ENCODE results near the gene GARIN1A.
"Not testable (repeated sequence)": the region's sequence is repeated elsewhere in the genome, so short reads cannot be mapped to it uniquely, and the experiment has no call there.

GARIN1A gene

GRCh38 chr7:128671992-128672391 lies at the start of gene GARIN1A:
Gene GARIN1A, plus strand, starts transcription at chr7:128672292. Its CDS starts 106 bp downstream, at chr7:128672398.
- DNase-seq: no peak

DNA sequence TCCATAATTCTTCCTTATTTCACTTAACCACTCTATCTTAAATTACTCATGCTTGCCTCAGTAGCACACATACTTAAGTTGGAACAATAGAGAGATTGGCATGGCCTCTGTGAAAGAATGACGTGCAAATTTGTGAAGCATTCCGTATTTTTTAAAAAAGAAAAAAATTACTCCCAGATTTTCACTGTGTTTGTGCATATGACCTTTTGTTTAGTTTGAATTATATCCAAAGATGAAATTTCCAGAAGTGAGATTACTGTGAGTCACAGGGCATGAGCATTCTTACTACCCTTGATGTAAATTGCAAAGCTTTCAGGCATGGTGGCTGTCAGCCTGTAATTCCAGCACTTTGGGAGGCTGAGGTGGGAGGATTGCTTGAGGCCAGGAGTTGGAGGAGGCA lies 45.0 kb upstream of the GARIN1A start:
- not testable (repeated sequence) for DNase-seq

DNA sequence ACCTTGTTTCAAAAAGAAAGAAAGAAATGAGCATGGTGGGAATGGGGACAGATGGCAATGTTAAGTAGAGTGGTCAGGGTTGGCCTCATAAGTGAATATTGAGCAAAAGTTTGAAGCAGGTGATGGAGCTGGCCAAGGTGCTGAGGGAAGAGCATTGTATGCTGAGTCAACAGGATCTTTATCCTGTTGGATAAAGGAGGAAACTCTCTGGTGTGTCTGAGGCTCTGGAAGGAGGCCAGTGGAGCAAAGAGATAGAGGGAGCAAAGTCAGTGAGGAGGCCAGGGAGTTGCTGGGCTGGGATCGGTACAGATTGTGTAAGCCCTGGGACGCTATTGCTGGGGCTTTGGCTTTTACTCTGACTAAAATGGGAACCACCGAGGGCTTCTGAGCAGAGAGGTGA lies 38.2 kb upstream of the GARIN1A start:
- not testable (repeated sequence) for DNase-seq

DNA sequence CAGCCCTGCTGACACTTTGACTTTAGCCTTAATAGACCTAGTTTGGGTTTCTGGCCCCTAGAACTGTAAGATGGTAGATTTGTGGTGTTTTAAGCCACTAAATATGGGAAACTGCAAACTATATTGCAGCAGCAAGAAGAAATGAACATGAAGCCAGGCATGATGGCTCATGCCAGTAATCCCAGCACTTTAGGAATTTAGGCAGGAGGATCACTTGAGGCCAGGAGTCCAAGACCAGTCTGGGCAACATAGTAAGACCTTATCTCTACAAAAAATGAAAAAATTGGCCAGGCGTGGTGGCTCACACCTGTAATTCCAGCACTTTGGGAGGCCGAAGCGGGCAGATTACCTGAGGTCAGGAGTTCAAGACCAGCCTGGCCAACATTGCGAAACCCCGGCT lies 26.9 kb upstream of the GARIN1A start:
- not testable (repeated sequence) for DNase-seq

DNA sequence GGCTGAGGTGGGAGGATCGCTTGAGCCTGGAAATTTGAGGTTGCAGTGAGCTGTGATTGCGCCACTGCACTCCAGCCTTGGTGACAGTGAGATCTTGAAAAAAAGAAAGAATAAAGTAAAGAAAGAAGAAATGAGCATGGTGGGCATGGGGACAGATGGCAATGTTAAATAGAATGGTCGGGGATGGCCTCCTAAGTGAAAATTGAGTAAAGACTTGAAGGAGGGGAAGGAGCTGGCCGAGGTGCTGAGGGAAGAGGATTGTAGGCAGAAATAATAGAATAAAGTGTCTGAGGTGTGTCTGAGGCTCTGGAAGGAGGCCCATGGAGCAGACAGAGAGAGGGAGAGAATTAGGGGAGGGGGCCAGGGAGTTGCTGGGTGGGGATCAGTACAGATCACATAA lies 26.2 kb upstream of the GARIN1A start:
- not testable (repeated sequence) for DNase-seq

DNA sequence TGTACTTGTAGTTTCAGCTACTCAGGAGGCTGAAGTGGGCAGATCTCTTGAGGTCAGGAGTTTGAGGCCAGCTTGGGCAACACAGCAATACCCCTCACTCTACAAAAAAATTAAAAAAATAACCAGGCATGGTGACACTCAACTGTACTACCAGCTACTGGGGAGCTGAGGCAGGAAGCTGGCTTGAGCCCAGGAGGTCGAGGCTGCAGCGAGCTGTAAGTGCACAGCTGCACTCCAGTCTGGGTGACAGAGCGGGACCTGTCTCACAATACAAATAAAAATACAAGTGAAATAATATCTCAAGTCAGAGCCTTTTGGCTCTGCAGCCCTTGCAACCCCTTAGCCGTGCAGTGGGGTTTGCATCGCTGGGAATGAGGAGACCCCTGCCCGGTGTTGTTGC lies 25.2 kb upstream of the GARIN1A start:
- not testable (repeated sequence) for DNase-seq

- not testable (repeated sequence) for DNase-seq
These were observed 21.0 kb upstream of the GARIN1A start for GRCh38 chr7:128651096-128651495.

DNA sequence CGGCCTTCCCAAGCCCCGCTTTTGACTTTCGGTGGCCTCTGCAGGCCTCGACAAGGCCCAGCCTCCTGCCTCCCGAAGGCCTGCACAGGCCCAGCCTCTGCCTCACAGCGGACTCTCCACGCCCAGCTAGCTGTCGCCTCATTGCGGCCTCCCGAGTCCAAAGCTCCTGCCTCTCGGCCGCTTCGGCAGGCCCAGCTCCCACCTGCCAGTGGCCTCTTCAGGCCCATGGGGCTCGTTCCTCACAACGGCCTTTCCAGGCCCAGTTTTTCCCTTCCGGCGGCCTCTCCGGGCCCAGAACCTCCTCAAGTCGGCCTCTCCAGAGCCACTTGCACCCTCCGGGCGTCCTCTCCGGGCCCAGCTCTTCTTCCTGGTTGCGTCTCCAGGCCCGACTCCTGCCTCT lies 19.5 kb upstream of the GARIN1A start:
- DNase-seq: not testable (repeated sequence)

DNA sequence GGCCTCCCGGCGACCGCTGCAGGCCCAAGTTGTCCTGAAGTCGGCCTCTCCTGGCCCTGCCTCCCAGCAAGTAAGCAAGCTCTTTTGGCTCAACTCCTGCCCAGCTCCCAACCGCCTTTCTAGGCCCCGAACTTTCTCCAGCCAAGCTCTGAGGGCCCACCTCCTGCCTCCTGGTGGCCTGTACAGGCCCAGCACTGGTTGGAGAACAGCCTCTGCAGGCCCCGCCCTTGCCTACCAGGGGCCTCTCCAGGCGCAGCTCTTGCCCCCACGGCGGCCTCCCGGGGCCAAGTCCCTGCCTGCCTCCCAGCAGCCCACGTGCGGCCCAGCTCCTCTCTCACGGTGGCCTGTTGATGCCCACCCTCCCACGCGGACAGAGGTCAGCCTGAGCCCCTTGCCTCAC lies 18.9 kb upstream of the GARIN1A start:
- DNase-seq: not testable (repeated sequence)

DNA sequence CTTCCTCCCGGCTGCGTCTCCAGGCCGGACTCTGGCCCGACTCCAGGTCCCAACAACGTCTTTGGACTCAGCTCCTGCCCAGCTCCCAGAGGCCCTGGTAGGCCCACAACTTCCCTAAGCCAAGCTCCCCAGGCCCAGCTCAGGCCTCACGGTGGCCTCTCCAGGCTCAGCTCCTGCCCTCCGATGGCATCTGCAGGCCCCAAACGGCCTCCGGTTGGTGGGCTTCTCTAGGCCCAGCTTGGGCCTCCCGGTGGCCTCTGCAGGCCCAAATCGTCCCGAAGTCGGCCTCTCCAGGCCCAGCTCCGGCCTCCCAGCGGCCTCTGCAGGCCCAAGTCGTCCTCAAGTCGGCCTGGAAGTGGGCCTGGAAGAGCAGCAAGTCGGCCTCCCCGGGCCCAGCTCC lies 18.0 kb upstream of the GARIN1A start:
- DNase-seq: not testable (repeated sequence)

DNA sequence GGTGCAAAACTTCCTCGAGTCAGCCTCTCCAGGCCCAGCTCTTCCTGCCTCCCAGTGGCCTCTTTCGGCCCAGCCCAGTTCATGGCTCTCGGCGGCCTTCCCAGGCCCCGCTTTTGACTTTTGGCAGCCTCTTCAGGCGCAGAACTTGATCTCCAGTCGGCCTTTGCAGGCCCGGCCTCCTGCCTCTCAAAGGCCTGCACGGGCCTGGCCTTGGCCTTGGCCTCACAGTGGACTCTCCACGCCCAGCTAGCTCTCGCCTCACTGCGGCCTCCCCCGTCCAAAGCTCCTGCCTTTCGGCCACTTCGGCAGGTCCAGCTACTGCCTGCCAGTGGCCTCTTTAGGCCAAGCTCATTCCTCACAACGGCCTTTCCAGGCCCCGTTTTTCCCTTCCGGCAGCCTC lies 17.6 kb upstream of the GARIN1A start:
- not testable (repeated sequence) for DNase-seq

GRCh38 chr7:128658428-128658827 lies 13.7 kb upstream of the GARIN1A start:
- not testable (repeated sequence) for DNase-seq

GRCh38 chr7:128660596-128660995 lies 11.5 kb upstream of the GARIN1A start:
- no peak for DNase-seq

- DNase-seq: no peak
These were observed 10.6 kb upstream of the GARIN1A start for GRCh38 chr7:128661446-128661845.

DNA sequence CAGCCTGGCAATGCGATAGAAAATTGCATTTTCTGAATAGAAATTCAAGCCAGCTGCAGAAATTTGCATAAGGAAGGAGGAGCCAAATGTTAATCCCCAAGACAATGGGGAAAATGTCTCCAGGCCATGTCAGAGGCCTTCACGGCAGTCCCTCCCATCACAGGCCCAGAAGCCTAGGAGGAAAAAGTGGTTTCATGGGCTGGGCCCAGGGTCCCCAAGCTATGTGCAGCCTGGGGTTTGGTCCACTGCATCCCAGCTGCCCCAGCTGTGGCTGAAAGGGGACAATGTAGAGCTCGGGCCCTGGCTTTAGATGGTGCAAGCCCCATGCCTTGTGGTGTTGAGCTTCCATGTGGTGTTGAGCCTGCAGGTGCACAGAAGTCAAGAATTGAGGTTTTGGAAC lies 10.0 kb upstream of the GARIN1A start:
- no peak for DNase-seq

- not testable (repeated sequence) for DNase-seq
These were observed 8.9 kb upstream of the GARIN1A start for GRCh38 chr7:128663223-128663622.

DNA sequence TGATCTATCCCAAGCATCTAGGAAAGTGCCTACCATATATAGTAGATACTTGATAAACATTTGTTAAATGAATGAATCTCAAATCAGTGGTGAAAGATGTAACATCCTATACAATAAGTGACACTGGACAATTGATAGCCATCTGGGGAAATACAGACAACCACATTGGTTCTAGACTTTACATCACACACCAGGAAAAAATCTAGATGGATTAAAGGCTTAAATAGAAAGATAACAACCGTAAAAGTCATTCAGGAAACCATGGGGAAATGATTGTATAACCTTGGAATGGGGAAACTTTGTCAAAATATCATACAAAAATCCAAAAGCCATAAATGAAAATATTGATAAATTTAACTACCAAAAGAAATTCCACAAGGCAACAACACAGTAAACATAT lies 7.0 kb upstream of the GARIN1A start:
- DNase-seq: no peak

GRCh38 chr7:128666200-128666599 lies 5.9 kb upstream of the GARIN1A start:
- DNase-seq: no peak

GRCh38 chr7:128672927-128673517 lies 930 bp downstream of the GARIN1A start:
- no peak for DNase-seq

DNA sequence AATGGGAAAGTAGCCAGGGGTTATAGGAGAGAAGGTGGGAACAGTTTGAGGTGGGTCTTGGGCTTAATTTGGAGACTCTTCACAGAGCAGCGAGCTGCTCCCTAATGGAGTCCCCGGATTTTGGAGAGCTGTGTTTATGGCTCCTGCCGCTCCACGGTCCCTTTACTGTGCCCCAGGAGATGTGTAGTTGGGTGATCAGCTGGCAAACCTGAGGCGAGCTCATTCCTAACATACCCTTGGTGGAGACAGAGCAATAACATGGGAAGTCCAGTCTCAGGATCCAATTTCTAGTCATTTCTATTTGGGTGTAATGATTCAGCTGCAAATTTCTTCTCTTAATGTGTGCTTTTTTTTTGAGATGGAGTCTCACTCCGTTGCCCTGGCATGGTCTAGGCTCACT lies 1.5 kb downstream of the GARIN1A start:
- no peak for DNase-seq

DNA sequence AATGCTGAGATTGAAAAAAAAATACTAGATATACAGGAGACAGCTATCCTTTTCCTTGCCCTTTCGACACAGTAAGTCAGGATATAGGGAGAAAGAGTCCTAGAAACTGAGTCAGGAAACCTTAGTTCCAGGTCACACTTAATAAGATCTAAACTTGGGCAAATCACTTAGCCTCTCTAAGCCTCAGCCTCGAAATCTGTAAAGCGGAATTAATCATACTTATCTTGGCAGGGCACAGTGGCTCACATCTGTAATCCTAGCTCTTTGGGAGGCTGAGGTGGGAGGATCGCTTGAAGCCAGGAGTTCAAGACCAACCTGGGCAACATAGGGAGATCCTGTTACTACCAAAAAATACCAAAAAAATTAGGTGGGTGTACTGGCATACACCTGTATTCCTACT lies 4.6 kb downstream of the GARIN1A start:
- DNase-seq: no peak

- no peak for DNase-seq
These were observed 7.8 kb downstream of the GARIN1A start for GRCh38 chr7:128679920-128680319.

GRCh38 chr7:128681794-128682537 lies 9.9 kb downstream of the GARIN1A start:
- DNase-seq: no peak

- not testable (repeated sequence) for DNase-seq
These were observed 11.2 kb downstream of the GARIN1A start for GRCh38 chr7:128683270-128683669.

- not testable (repeated sequence) for DNase-seq
These were observed 11.6 kb downstream of the GARIN1A start for GRCh38 chr7:128683738-128684137.

Measured in NCI-H2107 (cell line).